GM23338 (cell line): ENCODE results near the gene UBC. TPM values are rescaled to one million over a fixed set of nuclear protein-coding genes. Genes with fewer than 3 reads are reported as not detected.
"Not testable (repeated sequence)": the region's sequence is repeated elsewhere in the genome, so short reads cannot be mapped to it uniquely, and the experiment has no call there.

ENCODE experiments used
- ATAC-seq: fragments of 200-7000 bp; cut with Tn5 transposase; 3 replicates; pipeline ENCODE4 v1.9.1; 2020
- DNase-seq: peaks from one replicate; pipeline ENCODE4 v3.0.0-alpha.2; 2015; ENCODE audit warnings: low spot score
- H2AFZ ChIP-seq: fragments of 200-600 bp; sonication (generic); 2 replicates; pipeline ENCODE4 v1.8.0; 2016; ENCODE audit warnings: antibody characterized with exemption, mild to moderate bottlenecking, moderate library complexity
- H3F3A ChIP-seq: fragments of 200-600 bp; sonication (generic); replicated peaks from 2 replicates; pipeline ENCODE4 v1.8.0; 2017; ENCODE audit warnings: antibody characterized with exemption, mixed run types, low read depth
- H3K27ac ChIP-seq: fragments of 200-600 bp; sonication (generic); 2 replicates; pipeline ENCODE4 v1.6.1; 2016; ENCODE audit warnings: low read depth
- H3K27me3 ChIP-seq: fragments of 200-600 bp; sonication (generic); 2 replicates; pipeline ENCODE4 v1.8.0; 2016; ENCODE audit warnings: mild to moderate bottlenecking, mixed run types, moderate library complexity; ENCODE audit not compliant: insufficient read depth
- H3K36me3 ChIP-seq: fragments of 200-600 bp; sonication (generic); 2 replicates; pipeline ENCODE4 v1.8.0; 2016; ENCODE audit warnings: mild to moderate bottlenecking; ENCODE audit not compliant: insufficient read depth
- H3K4me1 ChIP-seq: fragments of 200-600 bp; sonication (generic); 2 replicates; pipeline ENCODE4 v1.8.0; 2016; ENCODE audit warnings: mild to moderate bottlenecking, moderate library complexity; ENCODE audit not compliant: insufficient read depth
- H3K4me2 ChIP-seq: fragments of 200-600 bp; sonication (generic); 2 replicates; pipeline ENCODE4 v1.7.1; 2017; ENCODE audit warnings: mixed run types
- H3K4me3 ChIP-seq: fragments of 200-600 bp; sonication (generic); 2 replicates; pipeline ENCODE4 v1.6.1; 2016; ENCODE audit warnings: mixed run types
- H3K79me2 ChIP-seq: fragments of 200-600 bp; sonication (generic); replicated peaks from 2 replicates; pipeline ENCODE4 v1.8.0; 2017; ENCODE audit warnings: mild to moderate bottlenecking; ENCODE audit not compliant: insufficient read depth
- H3K9me2 ChIP-seq: fragments of 200-600 bp; sonication (generic); 2 replicates; pipeline ENCODE4 v1.8.0; 2017; ENCODE audit not compliant: insufficient read depth
- H4K20me1 ChIP-seq: fragments of 200-600 bp; sonication (generic); replicated peaks from 2 replicates; pipeline ENCODE4 v1.8.0; 2017; ENCODE audit warnings: mild to moderate bottlenecking; ENCODE audit not compliant: insufficient read depth
- H3K27ac Mint-ChIP-seq: 2 replicates; pipeline ENCODE4 v1.8.0; 2020; ENCODE audit warnings: inconsistent platforms, mild to moderate bottlenecking, moderate library complexity, mixed read lengths
- H3K27me3 Mint-ChIP-seq: 3 replicates; pipeline ENCODE4 v1.8.0; 2022; ENCODE audit warnings: low read depth, mild to moderate bottlenecking, moderate library complexity, mixed read lengths, inconsistent platforms; ENCODE audit not compliant: insufficient read depth, poor library complexity
- H3K36me3 Mint-ChIP-seq: 3 replicates; pipeline ENCODE4 v1.8.0; 2021; ENCODE audit warnings: low read depth, mild to moderate bottlenecking, inconsistent platforms, moderate library complexity, mixed read lengths
- H3K4me1 Mint-ChIP-seq: 3 replicates; pipeline ENCODE4 v1.8.0; 2020; ENCODE audit warnings: mild to moderate bottlenecking, inconsistent platforms, mixed read lengths
- H3K4me3 Mint-ChIP-seq: 3 replicates; pipeline ENCODE4 v1.8.0; 2021; ENCODE audit warnings: moderate library complexity, mild to moderate bottlenecking, inconsistent platforms, mixed read lengths
- H3K9me3 Mint-ChIP-seq: 3 replicates; pipeline ENCODE4 v1.8.0; 2020; ENCODE audit warnings: moderate library complexity, mild to moderate bottlenecking, inconsistent platforms, mixed read lengths
- CREB1 ChIP-seq: fragments of 250-450 bp; sonication (Bioruptor Pico); IDR thresholded peaks from 2 replicates; pipeline ENCODE4 v1.5.0; 2020; ENCODE audit warnings: low read depth, mild to moderate bottlenecking, moderate library complexity
- EZH2 ChIP-seq: fragments of 200-600 bp; sonication (generic); IDR thresholded peaks from one replicate; pipeline ENCODE4 v1.8.0; 2017; ENCODE audit warnings: antibody characterized with exemption, mild to moderate bottlenecking, low read depth; ENCODE audit not compliant: unreplicated experiment
- EZH2phosphoT487 ChIP-seq: fragments of 200-600 bp; sonication (generic); IDR thresholded peaks from one replicate; pipeline ENCODE4 v1.8.1; 2018; ENCODE audit warnings: antibody characterized with exemption; ENCODE audit not compliant: unreplicated experiment
- JUNB ChIP-seq: IDR thresholded peaks from one replicate; pipeline ENCODE4 v1.6.1; 2016; ENCODE audit warnings: antibody characterized with exemption; ENCODE audit not compliant: unreplicated experiment
- NANOG ChIP-seq: IDR thresholded peaks from 2 replicates; pipeline ENCODE4 v1.6.1; 2016; ENCODE audit warnings: antibody characterized with exemption, borderline replicate concordance
- POLR2AphosphoS5 ChIP-seq: IDR thresholded peaks from 2 replicates; pipeline ENCODE4 v1.6.1; 2016; ENCODE audit warnings: antibody characterized with exemption, low read depth
- ZNF114 ChIP-seq: fragments of 250-450 bp; sonication (Bioruptor Pico); IDR thresholded peaks from 2 replicates; pipeline ENCODE4 v1.5.0; 2020; ENCODE audit warnings: mild to moderate bottlenecking, moderate library complexity
- ZNF331 ChIP-seq: fragments of 250-450 bp; sonication (Bioruptor Pico); IDR thresholded peaks from 2 replicates; pipeline ENCODE4 v1.5.0; 2020; ENCODE audit warnings: low read depth, mild to moderate bottlenecking, moderate library complexity
- polyA plus RNA-seq: library from polyadenylated mRNA; unstranded; fragments of >200 nt; fragmentation: Nextera tagmentation; extraction: Ambion mirVana; gene quantifications from 2 replicates; pipeline ENCODE4 v1.2.1, GENCODE V29; 2016
- total RNA-seq: library from RNA; depleted of rRNA; stranded (reverse); fragments of >200 nt; shearing (Covaris generic); gene quantifications from 2 replicates; pipeline ENCODE4 v1.2.3, GENCODE V29; 2014
- TF ChIP-seq, protein P1 (sequence below): fragments of 250-450 bp; sonication (Bioruptor Pico); IDR thresholded peaks from 2 replicates; pipeline ENCODE4 v1.5.0; 2020; ENCODE audit warnings: mild to moderate bottlenecking, moderate library complexity
- TF ChIP-seq, protein P2 (sequence below): IDR thresholded peaks from one replicate; pipeline ENCODE4 v1.6.1; 2018; ENCODE audit warnings: antibody characterized with exemption; ENCODE audit not compliant: unreplicated experiment

UBC gene
- total and polyA plus RNA-seq, 2 experiments from 2014 or later: 511 to 665 TPM

DNA sequence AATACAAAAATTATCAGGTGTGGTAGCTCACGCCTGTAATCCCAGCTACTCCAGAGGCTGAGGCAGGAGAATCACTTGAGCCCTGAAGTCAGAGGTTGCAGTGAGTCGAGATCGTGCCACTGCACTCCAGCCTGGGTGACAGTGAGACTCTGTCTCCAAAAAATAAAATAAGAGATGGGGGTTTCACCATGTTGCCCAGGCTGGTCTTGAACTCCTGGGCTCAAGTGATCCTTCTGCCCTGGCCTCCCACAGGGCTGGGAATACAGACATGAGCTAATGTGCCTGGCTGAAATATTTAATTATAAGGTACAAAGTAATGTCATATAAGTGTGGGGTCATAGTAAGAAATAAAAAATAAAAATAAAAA lies 4.2 kb upstream of the UBC start:
- not testable (repeated sequence) for H3F3A ChIP-seq, H3K27me3 ChIP-seq, DNase-seq, ATAC-seq, H4K20me1 ChIP-seq, H3K9me2 ChIP-seq, H2AFZ ChIP-seq, H3K4me3 ChIP-seq, H3K36me3 ChIP-seq, H3K4me3 Mint-ChIP-seq
- H3K4me1 Mint-ChIP-seq: peaks cover 71% of the 10 kb centered on the region
- peak overlapping the region; percentile 98 for H3K27ac Mint-ChIP-seq
- peaks cover 16% of the 10 kb centered on the region for H3K79me2 ChIP-seq
- peak overlapping the region; percentile 64; the same call in 1 of the 2 replicates for H3K4me2 ChIP-seq
- peaks cover 11% of the 10 kb centered on the region for H3K36me3 Mint-ChIP-seq
- H3K4me1 ChIP-seq: peaks cover 46% of the 10 kb centered on the region
- H3K27ac ChIP-seq: peak overlapping the region; percentile 86; the same call in 1 of the 2 replicates
- H3K27me3 Mint-ChIP-seq: peaks cover 36% of the 10 kb centered on the region
- H3K9me3 Mint-ChIP-seq: peaks cover 18% of the 10 kb centered on the region

DNA sequence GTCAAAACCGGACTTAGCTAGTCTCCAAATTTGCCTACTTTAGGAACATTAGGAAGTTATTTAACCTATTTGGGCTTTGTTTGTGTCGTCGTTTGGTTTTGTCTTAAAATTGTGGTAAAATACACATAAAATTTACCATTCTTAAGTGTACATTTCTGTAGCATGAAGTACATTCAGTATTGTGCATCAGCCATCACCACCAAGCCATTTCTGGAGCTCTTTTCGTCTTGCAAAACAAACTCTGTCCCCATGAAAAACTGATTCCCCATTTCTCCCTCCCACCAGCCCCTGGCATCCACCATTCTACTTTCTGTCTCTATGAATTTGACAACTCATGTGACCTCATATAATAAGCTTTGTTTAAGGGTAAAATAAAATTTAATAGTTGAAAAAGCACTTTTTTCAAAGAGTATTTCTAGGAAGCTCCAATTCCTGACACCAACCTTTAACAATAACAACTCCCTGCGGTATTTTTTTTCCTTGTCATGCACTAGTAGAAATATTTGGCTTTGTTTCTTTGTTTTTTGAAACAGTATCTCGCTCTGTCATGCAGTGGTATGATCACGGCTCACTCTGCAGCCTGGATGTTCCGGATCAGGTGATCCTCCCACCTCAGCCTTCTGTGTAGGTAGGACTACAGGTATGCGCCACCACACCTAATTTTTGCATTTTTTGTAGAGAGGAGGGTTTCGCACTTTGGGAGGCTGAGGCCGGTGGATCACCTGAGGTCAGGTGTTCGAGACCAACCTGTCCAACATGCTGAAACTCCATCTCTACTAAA lies 3.6 kb upstream of the UBC start:
- H3K4me1 Mint-ChIP-seq: peaks cover 76% of the 10 kb centered on the region
- peaks cover 46% of the 10 kb centered on the region for H3K4me1 ChIP-seq
- H3K36me3 Mint-ChIP-seq: peaks cover 17% of the 10 kb centered on the region
- peaks cover 8% of the 10 kb centered on the region; the same call in 1 of the 2 replicates for H3F3A ChIP-seq
- peaks cover 20% of the 10 kb centered on the region for H3K79me2 ChIP-seq
- H3K9me3 Mint-ChIP-seq: peaks cover 23% of the 10 kb centered on the region
- peak overlapping the region; percentile 41 for H3K4me3 ChIP-seq
- peak overlapping the region; percentile 98 for H3K27ac Mint-ChIP-seq
- H3K27me3 Mint-ChIP-seq: peaks cover 40% of the 10 kb centered on the region
- no peak for ATAC-seq
- H3K4me3 Mint-ChIP-seq: peak overlapping the region; percentile 97
- peak overlapping the region; percentile 86 for H3K27ac ChIP-seq
- no peak for DNase-seq
- H3K4me2 ChIP-seq: peak overlapping the region; percentile 64
- H4K20me1 ChIP-seq: peaks cover 4% of the 10 kb centered on the region
- H2AFZ ChIP-seq: no peak overlapping the region
- peaks cover 2% of the 10 kb centered on the region; the same call in 1 of the 2 replicates for H3K36me3 ChIP-seq
- no peaks in the 10 kb centered on the region for H3K9me2 ChIP-seq
- no peaks in the 10 kb centered on the region for H3K27me3 ChIP-seq
- TF ChIP-seq, protein P1, sequence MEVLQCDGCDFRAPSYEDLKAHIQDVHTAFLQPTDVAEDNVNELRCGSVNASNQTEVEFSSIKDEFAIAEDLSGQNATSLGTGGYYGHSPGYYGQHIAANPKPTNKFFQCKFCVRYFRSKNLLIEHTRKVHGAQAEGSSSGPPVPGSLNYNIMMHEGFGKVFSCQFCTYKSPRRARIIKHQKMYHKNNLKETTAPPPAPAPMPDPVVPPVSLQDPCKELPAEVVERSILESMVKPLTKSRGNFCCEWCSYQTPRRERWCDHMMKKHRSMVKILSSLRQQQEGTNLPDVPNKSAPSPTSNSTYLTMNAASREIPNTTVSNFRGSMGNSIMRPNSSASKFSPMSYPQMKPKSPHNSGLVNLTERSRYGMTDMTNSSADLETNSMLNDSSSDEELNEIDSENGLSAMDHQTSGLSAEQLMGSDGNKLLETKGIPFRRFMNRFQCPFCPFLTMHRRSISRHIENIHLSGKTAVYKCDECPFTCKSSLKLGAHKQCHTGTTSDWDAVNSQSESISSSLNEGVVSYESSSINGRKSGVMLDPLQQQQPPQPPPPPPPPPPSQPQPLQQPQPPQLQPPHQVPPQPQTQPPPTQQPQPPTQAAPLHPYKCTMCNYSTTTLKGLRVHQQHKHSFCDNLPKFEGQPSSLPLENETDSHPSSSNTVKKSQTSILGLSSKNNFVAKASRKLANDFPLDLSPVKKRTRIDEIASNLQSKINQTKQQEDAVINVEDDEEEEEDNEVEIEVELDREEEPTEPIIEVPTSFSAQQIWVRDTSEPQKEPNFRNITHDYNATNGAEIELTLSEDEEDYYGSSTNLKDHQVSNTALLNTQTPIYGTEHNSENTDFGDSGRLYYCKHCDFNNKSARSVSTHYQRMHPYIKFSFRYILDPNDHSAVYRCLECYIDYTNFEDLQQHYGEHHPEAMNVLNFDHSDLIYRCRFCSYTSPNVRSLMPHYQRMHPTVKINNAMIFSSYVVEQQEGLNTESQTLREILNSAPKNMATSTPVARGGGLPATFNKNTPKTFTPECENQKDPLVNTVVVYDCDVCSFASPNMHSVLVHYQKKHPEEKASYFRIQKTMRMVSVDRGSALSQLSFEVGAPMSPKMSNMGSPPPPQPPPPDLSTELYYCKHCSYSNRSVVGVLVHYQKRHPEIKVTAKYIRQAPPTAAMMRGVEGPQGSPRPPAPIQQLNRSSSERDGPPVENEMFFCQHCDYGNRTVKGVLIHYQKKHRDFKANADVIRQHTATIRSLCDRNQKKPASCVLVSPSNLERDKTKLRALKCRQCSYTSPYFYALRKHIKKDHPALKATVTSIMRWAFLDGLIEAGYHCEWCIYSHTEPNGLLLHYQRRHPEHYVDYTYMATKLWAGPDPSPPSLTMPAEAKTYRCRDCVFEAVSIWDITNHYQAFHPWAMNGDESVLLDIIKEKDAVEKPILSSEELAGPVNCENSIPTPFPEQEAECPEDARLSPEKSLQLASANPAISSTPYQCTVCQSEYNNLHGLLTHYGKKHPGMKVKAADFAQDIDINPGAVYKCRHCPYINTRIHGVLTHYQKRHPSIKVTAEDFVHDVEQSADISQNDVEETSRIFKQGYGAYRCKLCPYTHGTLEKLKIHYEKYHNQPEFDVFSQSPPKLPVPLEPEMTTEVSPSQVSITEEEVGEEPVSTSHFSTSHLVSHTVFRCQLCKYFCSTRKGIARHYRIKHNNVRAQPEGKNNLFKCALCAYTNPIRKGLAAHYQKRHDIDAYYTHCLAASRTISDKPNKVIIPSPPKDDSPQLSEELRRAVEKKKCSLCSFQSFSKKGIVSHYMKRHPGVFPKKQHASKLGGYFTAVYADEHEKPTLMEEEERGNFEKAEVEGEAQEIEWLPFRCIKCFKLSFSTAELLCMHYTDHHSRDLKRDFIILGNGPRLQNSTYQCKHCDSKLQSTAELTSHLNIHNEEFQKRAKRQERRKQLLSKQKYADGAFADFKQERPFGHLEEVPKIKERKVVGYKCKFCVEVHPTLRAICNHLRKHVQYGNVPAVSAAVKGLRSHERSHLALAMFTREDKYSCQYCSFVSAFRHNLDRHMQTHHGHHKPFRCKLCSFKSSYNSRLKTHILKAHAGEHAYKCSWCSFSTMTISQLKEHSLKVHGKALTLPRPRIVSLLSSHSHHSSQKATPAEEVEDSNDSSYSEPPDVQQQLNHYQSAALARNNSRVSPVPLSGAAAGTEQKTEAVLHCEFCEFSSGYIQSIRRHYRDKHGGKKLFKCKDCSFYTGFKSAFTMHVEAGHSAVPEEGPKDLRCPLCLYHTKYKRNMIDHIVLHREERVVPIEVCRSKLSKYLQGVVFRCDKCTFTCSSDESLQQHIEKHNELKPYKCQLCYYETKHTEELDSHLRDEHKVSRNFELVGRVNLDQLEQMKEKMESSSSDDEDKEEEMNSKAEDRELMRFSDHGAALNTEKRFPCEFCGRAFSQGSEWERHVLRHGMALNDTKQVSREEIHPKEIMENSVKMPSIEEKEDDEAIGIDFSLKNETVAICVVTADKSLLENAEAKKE (CRISPR knock-in tag): no peak
- no peak for TF ChIP-seq ZNF114
- no peak for TF ChIP-seq EZH2
- TF ChIP-seq CREB1: no peak
- no peak for TF ChIP-seq EZH2phosphoT487
- TF ChIP-seq NANOG: no peak
- no peak for TF ChIP-seq JUNB
- TF ChIP-seq, protein P2, sequence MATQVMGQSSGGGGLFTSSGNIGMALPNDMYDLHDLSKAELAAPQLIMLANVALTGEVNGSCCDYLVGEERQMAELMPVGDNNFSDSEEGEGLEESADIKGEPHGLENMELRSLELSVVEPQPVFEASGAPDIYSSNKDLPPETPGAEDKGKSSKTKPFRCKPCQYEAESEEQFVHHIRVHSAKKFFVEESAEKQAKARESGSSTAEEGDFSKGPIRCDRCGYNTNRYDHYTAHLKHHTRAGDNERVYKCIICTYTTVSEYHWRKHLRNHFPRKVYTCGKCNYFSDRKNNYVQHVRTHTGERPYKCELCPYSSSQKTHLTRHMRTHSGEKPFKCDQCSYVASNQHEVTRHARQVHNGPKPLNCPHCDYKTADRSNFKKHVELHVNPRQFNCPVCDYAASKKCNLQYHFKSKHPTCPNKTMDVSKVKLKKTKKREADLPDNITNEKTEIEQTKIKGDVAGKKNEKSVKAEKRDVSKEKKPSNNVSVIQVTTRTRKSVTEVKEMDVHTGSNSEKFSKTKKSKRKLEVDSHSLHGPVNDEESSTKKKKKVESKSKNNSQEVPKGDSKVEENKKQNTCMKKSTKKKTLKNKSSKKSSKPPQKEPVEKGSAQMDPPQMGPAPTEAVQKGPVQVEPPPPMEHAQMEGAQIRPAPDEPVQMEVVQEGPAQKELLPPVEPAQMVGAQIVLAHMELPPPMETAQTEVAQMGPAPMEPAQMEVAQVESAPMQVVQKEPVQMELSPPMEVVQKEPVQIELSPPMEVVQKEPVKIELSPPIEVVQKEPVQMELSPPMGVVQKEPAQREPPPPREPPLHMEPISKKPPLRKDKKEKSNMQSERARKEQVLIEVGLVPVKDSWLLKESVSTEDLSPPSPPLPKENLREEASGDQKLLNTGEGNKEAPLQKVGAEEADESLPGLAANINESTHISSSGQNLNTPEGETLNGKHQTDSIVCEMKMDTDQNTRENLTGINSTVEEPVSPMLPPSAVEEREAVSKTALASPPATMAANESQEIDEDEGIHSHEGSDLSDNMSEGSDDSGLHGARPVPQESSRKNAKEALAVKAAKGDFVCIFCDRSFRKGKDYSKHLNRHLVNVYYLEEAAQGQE: no peak
- no peak for TF ChIP-seq ZNF331 (CRISPR knock-in tag)
- TF ChIP-seq POLR2AphosphoS5: no peak
